Skin epidermis (tissue), 12 donors: ENCODE measurements around the gene C7orf25.

Experiments used
- H3K27ac ChIP-seq, 21 experiments: fragments of 200-600 bp; sonication (generic) in 11 of 21; one replicate each; pipeline ENCODE4 v1.5.0; 2020; ENCODE audit warnings: mild to moderate bottlenecking in 3 of 21, inconsistent platforms in 2 of 21, moderate library complexity in 2 of 21
- H3K4me3 ChIP-seq, 7 experiments: fragments of 200-600 bp; sonication (generic) in 2 of 7; one replicate each; pipeline ENCODE4 v1.5.0; 2020; ENCODE audit warnings: inconsistent platforms in 2 of 7, mild to moderate bottlenecking in 2 of 7, moderate library complexity in 1 of 7

The C7orf25 gene

DNA sequence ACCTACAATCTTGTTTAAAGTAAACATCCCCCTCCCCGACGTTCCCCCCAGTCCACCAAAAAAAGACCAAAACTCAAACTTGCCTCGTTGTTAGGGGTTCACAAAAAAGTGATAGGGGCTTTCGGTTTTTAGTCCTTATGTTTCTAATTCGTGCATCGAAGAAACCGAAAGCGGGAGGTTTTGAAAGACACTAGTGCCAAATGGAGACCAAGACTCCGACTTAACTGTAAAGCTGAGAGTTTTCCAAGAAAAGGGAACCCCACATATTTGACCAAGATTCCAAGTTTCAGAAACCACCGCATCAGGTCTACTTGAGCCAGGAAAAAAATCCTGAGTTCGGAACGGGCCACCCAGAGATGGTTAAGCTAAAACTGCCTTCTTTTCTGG, 19.6 kb upstream of the C7orf25 start:
- Histone ChIP-seq H3K27ac (peak overlapping the region; percentile 54 to 93 (median 86)), H3K4me3 (peak overlapping the region; percentile 56 to 90 (median 73))

DNA sequence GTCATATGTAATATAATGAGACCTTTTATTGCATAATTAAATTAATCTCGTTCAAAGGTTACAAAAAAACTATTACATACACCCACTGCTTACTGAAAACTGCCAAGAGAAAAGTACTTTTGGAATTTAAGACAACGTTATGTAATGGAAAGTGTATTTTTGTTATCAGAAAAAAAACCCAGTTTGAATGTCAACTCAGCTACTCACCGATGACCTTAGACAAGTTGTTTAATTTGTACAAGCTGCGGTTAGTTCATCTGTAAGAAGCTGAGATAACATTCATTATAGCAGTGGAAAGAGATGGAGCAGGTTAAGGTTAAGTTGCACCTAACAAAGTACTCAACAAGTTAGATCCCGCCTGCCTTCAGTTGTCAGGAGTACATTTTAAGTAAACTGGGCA, 19.0 kb upstream of the C7orf25 start:
- Histone ChIP-seq H3K4me3 (peak overlapping the region; percentile 56 to 90 (median 73)), H3K27ac (peak overlapping the region in 15 of 21 experiments; percentile 75 to 93 (median 87))

DNA sequence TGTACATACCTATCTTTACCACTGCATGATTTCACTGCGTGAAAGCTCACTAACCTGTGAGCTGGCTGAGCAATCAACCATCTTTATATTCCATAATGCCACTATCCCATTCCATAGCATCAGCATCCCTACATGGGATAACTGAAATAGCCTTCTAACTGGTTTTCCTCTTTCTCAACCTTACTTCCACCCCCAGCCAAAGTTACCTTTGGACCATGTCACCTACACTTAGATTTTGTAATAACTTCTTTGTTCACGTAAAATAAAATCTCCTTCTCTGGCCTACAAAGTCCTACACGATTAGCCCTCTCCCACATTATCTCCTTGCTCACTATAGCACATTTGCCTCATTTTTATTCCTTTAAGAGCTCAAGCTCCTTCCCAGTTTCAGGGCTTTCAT, 17.6 kb upstream of the C7orf25 start:
- H3K4me3 ChIP-seq, result no peak overlapping the region
- no peak overlapping the region for H3K27ac ChIP-seq

DNA sequence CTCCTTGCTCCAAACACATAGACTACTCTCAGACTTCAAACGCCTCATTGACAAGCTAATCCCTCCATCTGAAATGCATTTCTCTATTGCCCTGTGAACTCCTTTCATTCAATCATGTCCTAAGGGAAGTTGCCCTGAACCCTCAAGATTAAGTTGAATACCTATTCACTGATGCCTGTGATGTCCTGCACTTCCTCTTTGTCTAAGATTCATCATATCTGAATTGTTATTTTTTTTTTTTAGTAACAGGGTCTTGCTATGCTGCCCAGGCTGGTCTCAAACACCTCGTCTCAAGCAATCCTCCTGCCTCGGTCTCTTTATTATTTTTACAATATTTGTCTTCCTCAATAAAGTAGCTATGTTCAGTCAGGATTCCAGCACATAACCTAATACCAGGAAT, 16.9 kb upstream of the C7orf25 start:
- Histone ChIP-seq H3K27ac (no peak overlapping the region), H3K4me3 (no peak overlapping the region)

DNA sequence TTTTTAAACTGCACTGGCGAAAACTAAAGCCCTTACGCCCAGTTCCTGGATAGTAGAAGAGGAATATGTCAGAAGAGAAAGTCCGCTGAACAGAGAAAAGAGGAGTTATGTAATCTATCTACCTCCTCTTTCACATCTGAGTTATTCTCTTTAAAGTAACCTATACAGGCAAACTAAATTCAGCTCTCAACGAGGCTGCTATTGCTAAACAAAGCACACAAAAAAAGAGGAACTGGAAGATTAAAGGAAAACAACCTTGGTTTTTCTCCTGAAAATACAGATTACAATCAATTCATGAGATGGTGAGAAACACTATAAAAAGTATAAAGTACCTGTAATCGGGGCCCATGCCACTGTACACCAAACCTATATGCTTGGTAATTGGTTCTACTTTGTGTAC, 14.3 kb upstream of the C7orf25 start:
- Histone ChIP-seq H3K27ac (no peak overlapping the region), H3K4me3 (no peak overlapping the region)

DNA sequence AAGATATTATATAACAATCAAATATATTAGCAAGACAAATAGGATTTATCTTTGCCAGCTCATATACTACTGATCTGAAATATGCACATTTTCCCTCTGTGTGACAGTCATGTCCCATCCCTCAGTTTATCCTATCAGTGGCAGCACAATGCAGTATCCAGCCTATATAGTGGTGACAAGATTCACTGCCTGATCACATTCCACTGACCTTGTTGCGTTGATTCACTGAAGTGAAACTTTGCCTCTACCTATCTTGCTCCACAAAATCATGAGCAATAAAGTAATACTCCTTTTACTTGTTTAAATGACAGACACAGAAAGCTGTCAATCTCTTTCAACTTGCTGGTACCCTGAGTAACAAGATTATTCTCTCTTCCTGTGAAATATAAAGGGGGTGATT, 13.8 kb upstream of the C7orf25 start:
- Histone ChIP-seq H3K27ac (no peak overlapping the region), H3K4me3 (no peak overlapping the region)

DNA sequence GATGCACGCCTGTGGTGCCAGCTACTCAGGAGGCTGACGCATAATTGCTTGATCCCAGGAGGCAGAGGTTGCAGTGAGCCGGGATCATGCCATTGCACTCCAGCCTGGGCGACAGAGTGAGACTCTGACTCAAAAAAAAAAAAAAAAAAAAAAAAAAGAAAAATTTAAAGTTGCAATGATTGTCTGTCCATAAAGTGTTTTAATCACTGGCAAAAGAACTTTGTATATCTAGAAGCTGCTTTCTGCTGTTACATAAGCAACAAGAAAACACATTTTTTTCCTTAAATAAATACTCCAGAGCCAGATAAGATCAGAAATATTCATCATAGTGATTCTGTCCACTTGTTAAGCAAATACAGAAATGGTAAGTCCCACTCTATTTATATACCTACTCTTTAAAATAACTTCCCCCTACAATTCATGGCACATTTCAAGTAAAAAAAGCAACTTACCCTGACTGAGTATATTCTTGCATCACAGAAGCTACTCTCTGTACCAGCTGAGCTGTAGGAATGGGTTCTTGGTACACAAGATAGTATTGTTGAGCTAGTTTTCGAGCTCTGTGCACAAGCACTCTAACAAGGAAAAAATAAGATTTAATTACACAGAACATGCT, 12.5 kb upstream of the C7orf25 start:
- Histone ChIP-seq H3K4me3 (no peak overlapping the region), H3K27ac (no peak overlapping the region)

DNA sequence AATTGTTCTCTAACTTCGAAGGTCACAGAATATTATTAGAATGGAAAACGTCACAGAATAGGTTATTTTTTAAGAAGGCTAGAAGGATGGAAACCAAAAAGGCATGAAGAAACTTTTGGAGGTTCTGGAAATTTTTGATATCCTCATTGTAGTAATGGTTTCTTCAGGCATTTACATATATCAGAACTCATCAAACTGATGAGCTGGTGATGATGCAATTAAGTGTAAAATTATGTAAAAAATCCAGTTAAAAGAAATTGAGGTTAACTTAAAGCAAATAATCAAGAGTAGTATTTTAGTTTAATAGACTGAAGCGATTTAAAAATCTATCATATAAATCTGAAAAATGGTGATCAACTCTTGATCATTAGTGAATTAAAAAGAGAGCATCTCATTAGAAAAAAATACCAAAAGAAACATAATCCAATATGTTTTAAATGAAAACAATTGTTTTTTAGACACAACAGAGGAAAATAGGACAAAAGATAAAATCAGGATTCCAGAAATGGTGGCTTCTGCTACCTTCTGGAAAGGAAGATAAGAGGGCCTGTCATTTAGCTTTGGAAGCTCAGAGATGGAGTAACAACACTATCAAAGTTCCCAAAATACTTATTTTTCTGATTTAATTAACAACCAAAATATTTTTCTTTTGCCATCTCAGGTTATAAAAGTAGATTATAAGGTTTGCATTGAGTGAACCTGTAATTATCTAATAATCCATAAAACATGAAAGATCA, 10.3 kb upstream of the C7orf25 start:
- Histone ChIP-seq H3K4me3 (no peak overlapping the region), H3K27ac (no peak overlapping the region)

DNA sequence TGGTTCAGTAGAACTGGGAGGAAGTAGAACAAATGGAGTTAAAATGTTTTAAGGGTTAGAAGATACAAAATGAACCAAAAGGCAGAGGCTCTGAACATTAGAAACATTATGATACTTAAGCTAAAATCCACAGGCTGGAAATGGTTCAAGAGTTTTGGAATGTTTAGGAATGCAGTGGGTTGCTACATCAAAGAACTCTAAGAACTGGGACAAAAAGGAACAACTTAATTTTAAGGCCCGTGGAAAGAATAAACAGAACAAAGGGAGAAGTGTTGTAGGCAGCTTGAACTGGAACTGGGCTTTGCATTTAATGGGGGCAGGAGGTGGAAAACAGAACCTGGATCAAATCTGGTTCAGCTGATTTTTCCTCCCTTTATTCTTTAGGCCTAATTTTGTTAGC, 3.5 kb upstream of the C7orf25 start:
- Histone ChIP-seq H3K4me3 (no peak overlapping the region), H3K27ac (peak overlapping the region in 2 of 21 experiments; percentile 16 to 20)

DNA sequence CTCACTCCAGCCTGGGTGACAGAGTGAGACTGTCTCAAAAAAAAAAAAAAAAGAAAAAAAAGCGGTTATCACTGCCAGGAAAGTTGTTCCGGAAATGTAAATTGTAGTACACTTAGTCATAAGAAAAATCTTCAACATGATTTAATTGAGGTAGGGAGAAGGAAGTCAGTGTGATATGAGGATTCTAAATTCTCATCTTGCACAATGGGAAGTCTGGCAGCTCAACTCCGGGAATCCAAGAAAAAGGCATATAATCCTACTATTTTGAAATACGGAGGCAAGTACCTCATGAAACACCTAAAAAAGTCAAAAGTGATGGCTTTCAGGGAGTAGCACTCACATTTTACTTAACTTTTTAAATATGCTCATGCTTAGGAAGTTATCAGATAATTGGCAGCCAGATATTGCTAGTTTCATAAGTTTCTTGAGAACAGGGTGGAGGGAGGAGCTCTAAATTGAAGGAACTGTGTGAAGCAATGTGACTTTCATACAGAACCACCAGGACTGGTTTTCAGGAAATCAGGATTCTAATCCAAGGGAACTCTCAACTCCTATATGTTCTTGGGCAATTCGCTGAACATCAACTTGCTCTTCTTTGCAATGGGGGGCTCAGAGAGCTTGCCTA, 2.7 kb upstream of the C7orf25 start:
- Histone ChIP-seq H3K27ac (peak overlapping the region in 4 of 21 experiments; percentile 5 to 37 (median 24)), H3K4me3 (no peak overlapping the region)

DNA sequence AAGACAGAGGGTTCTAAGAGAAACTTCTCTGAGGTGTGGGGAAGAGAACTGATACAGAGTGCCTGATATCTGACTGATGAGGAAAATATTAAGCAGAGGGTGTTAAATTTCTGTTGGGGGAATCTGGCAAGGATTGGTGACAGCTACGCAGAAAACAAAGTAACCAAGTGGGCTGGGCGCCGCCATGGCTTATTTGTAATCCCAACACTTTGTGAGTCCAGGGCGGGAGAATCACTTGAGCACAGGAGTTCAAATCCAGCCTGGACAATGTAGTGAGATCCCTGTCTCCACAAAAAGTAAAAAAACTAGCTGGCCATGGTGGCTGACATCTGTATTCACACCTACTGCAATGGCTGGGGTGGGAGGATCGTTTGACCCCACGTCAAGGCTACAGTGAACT, 2.1 kb upstream of the C7orf25 start:
- Histone ChIP-seq H3K27ac (no peak overlapping the region), H3K4me3 (no peak overlapping the region)

DNA sequence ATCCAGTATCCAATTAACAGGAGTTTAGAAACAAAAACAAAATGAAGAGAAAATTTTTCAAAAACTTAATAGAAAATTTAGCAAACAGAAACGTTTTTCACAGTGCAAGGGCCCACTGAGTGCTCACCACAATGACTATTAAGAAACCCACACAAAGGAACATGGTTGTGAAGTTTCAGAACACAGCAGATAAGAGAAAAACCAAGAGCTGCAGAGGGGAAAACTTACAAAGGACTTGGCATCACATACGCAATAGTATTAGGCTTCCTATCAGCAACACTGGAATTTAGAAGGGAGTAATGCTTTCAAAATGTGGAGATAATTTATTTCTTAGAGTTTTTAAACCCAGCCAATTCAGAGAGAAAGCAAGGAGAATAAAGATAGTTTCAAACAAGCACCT, 1.7 kb upstream of the C7orf25 start:
- H3K27ac ChIP-seq, result no peak overlapping the region
- no peak overlapping the region for H3K4me3 ChIP-seq

DNA sequence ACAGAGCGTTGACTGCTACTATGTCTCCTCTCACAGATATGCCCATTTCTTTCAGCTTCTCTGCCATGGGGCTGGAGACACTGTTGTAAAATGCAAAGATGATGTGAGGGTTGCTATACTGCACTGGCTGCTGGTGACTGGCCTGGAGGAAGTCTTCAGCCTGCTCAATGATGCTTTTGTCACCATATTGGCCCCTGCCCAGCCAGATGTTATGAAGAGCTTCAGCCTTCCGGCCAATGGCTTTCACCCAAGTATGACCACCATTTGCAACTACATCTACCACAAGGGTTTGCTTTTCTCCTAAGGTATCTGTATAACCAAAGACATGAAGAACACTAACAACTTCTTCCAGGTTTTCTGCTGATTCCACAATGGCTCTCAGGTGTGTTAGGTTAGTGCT, 1.6 kb downstream of the C7orf25 start:
- Histone ChIP-seq H3K27ac (no peak overlapping the region), H3K4me3 (no peak overlapping the region)

DNA sequence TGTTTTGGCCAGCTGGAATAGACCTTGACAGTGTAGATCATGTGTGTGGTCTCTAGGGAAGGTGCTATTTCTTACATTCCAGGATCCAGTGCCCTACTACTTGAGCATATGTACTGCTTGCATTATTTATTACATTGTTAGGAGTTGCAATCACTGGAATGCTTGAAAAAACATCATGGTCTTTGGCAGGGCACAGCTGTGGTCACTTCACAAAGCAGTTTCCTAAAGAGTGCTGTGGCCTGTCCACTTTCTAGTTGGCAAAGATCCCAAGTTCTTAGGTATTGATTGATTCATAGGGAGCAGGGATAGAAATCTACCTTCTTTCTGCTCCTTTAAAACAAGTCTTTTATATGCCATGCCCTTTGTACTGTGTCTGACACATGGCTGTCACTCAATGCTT, 4.6 kb downstream of the C7orf25 start:
- H3K4me3 ChIP-seq, result no peak overlapping the region
- H3K27ac ChIP-seq, result no peak overlapping the region

DNA sequence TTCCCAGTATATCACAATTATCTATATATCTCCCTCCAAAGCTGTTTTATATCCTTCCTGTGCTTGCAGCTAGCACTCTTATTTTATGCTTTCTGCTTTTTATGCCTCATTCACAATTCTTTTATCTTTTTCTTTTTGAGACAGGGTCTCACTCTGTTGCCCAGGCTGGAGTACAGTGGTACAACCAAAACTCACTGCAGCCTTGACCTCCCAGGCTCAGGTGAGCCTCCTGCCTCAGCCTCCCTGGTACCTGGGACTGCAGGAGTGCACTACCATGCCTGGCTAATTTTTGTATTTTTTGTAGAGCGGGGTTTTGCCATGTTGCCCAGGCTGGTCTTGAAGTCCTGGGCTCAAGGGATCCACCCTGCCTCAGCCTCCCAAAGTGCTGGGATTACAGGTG, 5.7 kb downstream of the C7orf25 start:
- no peak overlapping the region for H3K4me3 ChIP-seq
- no peak overlapping the region for H3K27ac ChIP-seq

DNA sequence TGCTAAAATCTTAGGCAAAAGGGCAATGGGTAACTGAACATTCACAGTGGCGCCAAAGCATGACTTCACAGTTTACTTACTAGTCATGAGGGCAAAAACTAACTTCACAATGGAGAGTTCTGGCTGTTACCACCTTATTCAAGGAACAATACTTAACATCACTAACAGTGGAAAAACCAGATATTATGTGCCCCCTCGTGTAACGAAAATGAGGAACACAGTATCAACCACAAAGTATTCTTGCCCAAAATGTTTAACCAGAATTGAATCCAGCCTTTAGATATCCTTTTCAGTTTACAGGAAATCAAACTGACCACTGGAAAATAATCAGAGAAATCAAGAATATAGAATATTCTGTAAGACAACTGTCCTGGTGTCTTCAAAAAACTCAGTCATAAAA, 9.5 kb downstream of the C7orf25 start:
- Histone ChIP-seq H3K27ac (no peak overlapping the region), H3K4me3 (no peak overlapping the region)

DNA sequence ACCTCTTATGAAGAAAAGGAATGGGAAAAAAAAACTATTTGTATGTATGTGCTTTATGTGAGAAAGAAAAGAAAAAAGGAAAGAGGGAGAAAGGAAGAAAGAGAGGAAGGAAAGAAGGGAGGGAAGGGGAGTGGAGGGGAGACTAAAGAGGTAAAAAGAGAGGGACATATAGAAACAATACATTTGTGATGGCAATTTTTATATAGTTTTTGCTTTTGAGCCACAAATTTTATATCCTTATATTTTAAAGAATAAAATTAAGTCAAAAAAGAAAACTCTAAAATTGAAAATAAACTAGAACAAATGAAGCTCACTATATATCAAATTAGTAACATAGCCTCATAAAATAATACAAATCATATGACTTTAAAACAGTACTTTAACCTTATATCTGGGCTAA, 11.0 kb downstream of the C7orf25 start:
- H3K27ac ChIP-seq, result no peak overlapping the region
- no peak overlapping the region for H3K4me3 ChIP-seq

DNA sequence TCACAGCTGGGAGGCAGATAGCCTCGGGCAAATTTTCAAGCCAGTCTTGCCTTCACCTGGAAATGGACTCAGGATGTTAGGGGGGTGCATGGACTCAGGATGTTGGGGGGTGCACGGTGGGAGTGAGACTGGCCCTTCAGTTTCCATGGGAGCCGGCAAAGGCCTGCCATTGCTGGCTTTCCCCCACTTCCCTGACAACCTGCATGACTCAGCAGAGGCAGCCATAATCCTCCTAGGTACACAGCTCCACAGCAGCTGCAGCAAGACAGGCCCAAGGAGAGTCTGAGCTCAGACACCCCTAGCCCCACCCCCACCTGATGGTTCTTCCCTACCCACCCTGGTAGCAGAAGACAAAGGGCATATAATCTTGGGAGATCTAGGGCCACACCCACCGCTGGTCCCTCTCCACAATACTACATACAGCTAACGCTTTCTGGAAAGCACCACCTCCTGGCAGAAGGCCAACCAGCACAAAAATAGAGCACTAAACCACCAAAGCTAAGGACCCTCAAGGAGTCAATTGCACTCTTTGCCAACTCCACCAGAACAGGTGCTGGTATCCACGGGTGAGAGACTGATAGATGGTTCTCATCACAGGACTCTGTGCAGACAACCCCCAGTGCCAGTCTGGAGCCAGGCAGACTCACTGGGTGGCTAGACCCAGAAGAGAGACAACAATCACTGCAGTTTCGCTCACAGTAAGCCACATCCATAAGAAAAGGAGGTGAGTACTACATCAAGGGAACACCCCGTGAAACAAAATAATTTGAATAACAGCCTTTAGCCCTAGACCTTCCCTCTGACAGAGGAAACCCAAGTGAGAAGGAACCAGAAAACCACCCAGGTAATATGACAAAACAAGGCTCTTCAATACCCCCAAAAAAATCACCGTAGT, 18.3 kb downstream of the C7orf25 start:
- Histone ChIP-seq H3K27ac (no peak overlapping the region), H3K4me3 (no peak overlapping the region)

DNA sequence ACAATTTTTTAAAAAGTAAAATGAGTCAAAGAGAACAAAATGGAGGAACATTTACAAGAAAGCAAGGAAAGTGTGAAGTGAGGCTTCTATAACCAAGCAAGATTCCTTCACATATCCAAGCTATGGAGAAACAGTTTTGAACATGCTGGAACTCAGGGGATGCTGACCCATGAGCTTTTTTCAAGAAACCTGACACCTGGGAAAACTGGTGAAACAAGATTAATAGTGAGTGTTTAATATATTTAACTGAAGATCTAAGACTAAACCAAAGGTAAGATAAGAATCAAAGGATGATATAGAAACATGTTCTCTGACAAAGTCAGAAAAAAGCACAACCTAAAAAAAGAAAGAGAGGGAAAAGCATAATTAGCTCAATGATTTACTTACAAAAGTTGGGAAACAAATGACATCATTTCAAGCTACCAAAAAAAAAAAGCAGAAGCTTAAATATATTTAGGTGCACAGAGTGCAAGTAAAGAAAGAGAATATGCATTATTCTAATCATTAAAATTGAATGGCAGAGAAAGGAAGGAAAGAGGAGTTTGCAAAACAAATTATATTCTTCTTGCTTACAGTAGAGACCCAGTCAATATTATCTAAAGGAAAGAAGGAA, 24.9 kb downstream of the C7orf25 start:
- no peak overlapping the region for H3K27ac ChIP-seq
- H3K4me3 ChIP-seq, result no peak overlapping the region

DNA sequence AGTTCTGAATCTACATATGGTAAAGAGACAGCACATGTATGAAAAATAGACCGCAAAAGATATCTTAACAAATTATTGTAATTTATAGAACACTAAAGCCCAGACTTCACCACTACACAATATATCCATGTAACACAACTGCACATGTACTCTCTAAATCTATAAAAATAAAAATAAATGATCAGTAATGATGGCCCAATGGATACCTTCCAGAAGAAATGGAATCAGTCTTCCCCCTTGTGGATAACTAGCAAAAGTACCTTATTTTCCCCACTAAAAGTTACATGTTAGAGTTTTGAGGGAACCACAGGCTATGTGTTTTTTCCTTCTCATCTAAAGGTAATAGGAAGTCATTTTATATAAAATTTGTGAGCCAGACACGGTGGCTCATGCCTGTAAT, 25.7 kb downstream of the C7orf25 start:
- Histone ChIP-seq H3K27ac (no peak overlapping the region), H3K4me3 (no peak overlapping the region)
